Epithelial cell of prostate (primary cell): ENCODE results near the gene FAM76A.

Experiments
- DNase-seq: peaks from one replicate; pipeline ENCODE4 v3.0.0-alpha.2; 2011; ENCODE audit warnings: low read depth, low spot score
- H3K27ac ChIP-seq: fragments of 450-650 bp; 2 replicates; pipeline ENCODE4 v1.5.1; 2017; ENCODE audit warnings: mild to moderate bottlenecking

The FAM76A gene

DNA sequence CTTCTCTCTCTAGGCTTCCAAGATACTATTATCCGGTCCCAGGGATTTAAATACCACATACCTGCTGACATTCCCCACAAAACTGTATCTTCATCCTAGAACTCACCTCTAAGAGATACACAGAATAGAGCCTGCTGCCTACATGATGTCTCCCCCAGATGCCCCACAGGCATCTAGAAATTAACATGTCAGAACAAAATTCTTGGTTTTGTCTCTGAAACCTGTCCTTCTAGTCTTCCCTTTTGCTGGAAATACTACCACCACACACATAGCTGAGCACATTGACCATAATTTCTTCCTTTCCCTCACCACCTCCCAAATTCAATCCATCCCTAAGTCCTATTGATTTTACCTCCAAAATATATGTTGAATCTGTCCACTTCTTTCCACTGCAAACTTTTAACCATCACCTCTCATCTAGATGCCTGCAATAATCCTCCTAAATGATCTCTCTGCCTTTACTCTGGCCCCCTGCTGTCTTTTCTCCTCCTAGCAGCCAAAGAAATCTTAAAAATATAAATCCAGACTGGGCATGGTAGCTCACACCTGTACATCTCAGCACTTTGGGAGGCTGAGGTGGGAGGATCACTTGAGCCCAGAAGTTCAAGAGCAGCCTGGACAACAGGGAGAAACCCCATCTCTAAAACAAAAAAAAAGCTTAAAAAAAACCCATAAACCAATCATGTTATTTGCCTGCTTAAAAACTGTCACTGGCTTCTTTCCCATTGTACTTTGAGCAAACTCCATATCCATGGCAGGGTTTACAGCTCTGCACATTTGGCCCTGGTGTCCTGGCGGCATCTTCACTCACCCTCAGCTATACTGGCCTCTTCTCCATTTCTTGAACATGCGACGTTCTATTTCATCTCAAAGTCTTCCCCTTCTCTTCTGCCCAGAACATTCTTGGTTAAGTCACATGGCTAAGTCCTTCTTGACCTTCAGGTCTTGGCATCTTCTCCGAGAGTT is 6.2 kb upstream of the FAM76A start:
- DNase-seq = no peak
- H3K27ac ChIP-seq = no peak overlapping the region

DNA sequence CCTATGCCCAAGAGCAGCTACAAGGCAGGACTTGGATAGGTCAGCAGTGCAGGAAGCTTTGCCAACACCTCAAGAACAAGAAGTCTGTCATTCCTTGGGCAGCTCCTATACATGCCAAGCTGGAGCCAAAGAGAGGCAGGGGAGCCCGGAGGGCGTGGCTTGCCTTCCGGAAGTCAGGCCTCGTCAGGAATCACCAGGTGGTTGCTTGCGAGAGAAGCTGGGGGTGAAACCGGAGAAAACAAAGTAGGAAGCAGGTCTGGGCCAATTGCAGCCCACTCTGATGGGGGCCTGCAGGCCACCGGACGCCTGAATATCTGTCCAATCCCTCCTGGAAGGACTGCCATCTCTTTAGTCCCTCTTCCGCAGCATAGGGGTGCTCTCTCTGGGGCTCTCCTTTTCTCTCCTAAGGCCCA is 794 bp upstream of the FAM76A start:
- no peak for DNase-seq
- H3K27ac ChIP-seq = peak overlapping the region; percentile 47

DNA sequence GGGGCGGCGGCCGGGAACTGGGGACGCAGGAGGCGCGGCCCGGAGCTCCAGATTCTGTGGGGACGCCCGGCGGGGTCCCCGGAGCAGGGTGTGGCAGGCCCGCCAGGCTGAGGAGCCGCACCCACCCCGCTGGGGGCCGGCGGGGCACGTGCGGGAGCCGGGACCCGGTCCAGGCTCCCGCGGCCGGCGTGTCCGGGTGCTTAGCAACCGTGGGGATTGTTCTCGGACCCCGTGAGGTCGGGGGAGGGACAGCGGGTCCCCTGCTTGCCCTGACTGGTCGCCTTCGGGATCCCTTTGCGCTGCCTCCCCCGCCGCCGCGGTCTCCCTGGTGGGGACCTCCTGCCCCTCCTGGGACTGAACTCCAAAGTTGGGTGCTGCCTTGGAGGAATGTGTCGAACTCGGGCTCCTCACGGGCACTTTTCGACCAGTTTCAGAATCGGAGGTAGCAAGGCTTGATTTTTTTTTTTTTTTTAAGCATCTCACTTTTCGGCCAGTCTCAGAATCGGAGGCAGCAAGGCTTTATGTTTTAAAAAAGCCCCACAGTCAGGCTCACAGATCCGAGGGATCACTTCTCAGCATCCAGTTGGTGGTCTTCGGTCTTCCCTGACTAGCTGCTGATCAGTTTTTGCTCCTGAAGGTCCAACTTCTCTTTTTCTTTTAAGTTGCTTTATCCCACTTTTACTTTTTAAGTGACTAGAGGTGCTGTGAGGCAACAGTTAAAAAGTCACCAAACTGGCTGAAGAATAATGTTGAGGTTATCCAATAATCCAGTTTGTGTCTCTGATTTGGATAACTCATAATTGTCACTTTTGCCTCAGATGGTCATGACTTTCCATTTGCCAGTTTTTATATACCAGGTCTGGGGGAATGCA is 648 bp downstream of the FAM76A start:
- DNase-seq = no peak
- H3K27ac ChIP-seq = peak overlapping the region; percentile 47

DNA sequence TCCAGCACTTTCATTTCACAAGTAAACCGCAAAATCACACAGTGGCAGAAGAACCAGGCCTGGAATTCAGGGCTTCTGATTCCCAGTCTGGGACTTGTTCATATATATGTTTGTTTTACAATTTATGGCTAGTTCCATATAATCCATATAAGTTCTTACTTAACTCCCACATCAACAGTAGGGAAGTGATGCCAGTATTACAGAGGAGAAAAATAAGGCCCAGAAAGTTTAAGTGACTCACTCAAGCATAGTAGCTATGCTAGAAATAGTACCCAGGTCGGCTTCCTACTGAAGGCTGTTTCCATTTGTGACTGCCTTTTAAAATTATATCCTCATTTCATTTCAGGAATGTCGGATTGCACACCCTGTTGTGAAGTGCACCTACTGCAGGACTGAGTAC is 1.4 kb downstream of the FAM76A start:
- H3K27ac ChIP-seq = no peak overlapping the region
- DNase-seq = no peak

DNA sequence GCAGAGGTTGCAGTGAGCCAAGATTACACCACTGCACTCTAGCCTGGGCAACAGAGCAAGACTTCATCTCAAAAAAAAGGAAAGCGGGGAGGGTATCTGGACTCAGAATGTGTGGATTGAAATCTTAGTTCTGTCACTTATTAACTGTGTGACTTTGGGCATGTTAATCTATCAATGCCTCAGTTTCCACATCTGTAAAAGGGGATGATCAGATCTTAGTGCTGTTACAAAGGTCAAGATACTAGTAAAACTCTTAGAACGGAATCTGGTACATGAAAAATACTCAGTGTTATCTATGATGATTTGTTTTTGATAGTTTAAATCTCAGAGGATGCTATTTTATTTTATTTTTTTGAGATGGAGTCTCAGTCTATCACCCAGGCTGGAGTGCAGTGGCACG is 10.5 kb downstream of the FAM76A start:
- H3K27ac ChIP-seq = no peak overlapping the region
- DNase-seq = no peak

DNA sequence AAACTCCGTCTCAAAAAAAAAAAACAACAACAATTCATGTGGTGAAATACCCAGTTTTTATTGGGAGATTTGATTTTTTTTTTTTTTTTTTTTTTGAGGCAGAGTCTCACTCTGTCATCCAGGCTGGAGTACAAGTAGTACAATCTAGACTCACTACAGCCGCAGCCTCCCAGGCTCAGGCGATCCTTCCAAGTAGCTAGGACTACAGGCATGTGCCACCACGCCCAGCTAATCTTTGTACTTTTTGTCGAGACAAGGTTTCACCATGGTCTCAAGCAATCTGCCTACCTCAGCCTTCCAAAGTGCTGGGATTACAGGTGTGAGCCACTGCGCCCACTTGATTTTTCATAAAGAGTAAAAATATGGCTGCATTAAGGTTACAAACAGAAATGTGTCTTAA is 15.4 kb downstream of the FAM76A start:
- no peak for DNase-seq
- no peak overlapping the region for H3K27ac ChIP-seq

DNA sequence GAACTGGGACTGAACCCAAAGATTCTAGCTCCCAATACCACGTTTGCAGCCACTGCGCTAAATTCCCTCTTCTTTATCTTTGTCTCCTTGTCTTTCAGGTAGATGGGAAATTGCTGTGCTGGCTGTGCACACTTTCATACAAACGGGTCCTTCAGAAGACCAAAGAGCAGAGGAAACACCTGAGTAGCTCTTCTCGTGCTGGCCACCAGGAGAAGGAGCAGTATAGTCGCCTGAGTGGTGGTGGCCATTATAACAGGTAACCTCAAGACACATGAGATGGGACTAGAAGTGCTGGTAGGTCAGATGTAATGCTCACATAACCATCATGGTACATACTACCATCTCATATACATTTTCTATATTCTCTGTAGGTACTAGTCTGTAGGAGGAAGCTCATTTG is 18.8 kb downstream of the FAM76A start:
- H3K27ac ChIP-seq = no peak overlapping the region
- DNase-seq = no peak

DNA sequence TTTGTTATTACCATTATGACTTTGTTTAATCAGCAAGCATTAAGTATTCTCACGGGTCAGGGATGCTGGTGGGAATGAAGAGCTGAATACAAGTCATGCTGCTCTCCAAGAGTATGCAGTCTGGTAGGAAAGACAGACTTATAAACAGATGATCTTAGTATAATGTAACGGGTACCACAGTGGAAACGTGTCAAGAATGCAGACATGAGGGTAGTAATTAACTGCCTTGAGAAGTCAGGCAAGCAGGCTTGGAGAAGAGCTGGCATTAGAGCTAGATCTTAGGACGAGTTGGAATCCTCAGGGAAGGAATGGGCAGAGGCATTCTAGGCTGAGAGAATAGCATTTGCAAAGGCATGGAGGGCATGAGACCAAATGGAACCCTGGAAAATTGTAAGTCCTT is 19.7 kb downstream of the FAM76A start:
- DNase-seq = no peak
- no peak overlapping the region for H3K27ac ChIP-seq

DNA sequence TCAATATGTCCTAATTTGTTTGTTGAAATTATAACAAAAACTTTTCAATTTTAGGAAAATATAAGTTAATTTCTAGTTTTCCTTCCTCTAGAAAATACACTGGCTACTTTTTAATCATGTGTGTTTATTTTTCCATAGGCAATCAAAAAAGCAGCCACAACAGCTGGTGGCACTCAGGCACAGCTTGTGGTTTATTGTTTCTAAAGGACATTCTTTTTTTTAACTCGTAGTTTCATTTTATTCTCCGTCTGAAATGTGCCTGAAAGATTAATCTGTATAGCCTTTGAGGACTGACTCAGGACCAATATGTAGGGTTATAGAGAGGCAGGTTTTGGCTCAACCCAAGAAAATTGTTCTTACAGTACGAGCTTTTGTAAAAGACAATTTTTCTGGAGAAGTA is 26.6 kb downstream of the FAM76A start:
- H3K27ac ChIP-seq = no peak overlapping the region

DNA sequence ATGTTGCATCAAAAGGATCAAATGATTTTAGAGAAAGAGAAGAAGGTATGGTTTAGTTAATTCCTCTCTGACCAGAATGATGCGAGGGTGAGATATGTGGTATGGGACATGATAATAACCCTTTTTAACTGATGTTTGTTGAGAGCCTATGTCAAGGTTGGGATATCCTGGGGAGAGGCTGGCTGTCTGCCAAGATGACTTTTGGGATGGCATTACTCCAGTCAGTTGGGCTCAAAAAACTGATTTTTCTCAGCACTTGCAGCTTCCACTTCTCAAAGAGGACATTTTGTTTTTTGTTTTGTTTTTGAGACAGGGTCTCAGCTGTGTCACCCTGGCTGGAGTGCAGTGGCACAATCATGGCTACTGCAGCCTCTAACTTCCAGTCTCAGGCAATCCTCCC is 29.5 kb downstream of the FAM76A start:
- DNase-seq = no peak
- no peak overlapping the region for H3K27ac ChIP-seq

More for the DNA sequence above, 26.6 kb downstream of the FAM76A start:
- no peak for DNase-seq

DNA sequence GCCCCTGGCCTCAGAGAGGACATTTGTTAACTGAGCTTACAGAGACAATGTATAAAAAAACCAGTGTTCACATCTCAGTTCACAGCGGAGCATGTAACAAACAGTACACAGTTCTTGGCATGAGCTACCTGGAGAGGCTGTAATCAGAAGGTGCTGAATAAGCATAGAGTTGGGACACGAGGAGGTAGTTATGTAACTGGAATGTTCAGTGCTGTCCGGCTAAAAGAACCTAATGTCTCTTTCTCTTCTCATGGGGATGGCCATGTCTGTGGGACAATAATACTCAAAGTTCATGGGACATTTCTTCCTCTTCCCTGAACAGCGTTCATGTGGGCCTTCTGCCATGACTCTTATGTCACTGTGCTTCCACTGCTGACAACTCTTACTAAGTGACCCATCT is 30.1 kb downstream of the FAM76A start:
- DNase-seq = no peak
- H3K27ac ChIP-seq = no peak overlapping the region

DNA sequence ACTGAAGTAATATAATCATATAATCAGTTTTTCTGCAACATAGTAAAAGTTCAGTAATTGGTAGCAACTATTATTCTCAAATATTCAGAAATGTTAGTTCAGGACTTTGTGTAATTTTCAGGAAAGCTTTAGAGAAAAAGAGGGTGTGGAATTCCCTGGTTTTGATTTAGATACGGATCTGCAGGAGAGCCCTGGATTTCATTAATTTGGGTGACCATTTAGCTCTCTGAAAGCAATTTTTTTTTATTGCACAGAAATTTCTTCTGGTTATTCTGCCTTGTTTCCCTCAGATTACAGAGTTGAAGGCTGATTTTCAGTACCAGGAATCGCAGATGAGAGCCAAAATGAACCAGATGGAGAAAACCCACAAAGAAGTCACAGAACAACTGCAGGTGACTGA is 33.5 kb downstream of the FAM76A start:
- DNase-seq = no peak
- H3K27ac ChIP-seq = no peak overlapping the region

DNA sequence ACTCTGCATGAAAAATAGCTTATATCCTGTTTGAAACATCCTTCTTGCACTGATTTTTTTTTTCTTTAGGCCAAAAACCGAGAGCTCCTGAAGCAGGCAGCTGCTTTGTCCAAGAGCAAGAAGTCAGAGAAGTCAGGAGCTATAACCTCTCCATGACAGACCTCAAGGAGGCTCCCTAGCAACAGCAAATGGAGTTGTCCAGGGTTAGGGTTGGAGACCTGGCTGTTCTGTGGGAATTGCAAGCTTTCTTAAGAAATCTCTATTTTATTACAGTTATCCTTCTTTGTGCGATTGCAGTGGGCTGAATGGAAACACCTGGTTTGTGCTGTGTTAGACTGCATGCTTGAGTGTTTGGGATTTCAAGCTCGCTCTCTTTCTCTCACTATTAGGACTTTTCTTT is 34.7 kb downstream of the FAM76A start:
- no peak overlapping the region for H3K27ac ChIP-seq
- no peak for DNase-seq

DNA sequence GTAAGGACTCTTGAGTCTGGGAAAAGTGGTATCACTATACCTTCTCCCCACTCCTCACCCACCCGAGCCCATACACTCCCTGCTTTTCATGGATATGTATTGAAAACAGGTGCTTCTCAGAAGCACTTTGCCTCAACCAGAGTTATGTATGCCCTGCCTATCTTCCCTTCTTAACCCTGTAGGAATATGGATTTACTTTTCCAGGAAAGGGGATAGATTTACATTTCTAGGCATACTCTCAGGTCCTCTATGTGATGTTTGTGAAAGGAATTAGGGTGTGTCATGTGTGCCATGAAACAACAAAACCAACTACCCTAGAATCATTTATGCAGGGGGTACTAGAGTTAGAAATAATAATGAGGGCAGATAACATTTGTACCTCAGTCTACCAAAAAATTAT is 36.3 kb downstream of the FAM76A start:
- DNase-seq = no peak
- H3K27ac ChIP-seq = no peak overlapping the region

DNA sequence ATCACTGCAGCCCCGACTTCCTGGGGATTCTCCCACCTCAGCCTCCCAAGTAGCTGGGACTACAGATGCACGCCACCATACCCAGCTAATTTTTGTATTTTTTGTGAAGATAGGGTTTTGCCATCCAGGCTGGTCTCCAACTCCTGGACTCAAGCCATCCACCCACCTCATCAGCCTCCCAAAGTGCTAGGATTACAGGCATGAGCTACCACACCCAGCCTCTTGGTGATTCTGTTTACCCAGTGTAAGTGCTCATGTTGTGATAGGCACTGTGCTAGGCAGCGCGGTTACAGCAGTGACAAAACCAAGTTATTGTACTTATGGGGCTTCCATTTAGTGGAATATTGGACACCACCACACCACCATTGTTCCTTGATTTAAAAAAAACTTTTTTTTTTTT is 37.6 kb downstream of the FAM76A start:
- no peak overlapping the region for H3K27ac ChIP-seq
- DNase-seq = no peak

DNA sequence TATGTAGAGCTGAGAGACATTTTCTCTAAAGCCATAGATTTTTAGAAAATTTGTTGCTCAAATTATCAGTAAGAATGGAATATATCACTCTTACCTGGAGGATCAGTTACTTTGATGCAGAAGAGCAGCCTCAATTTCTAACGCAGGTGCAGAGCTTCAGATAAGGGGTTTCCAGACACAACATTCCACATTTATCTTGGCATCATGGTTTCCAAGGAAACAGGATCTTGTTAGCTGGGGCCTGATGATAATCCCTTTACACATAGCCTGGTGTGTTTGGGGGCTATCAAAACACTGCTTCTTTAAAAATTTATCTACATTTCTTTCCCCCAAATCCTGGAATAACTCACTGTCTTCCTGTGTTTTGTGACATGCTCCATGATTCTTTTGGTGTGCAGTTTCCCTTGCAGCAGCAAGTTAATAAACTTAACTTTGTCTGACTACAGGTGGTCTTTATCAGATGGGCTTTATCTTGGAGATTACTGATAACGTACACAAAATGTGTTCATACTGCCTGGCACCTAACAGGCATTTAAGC is 44.6 kb downstream of the FAM76A start:
- H3K27ac ChIP-seq = no peak overlapping the region
- DNase-seq = no peak

DNA sequence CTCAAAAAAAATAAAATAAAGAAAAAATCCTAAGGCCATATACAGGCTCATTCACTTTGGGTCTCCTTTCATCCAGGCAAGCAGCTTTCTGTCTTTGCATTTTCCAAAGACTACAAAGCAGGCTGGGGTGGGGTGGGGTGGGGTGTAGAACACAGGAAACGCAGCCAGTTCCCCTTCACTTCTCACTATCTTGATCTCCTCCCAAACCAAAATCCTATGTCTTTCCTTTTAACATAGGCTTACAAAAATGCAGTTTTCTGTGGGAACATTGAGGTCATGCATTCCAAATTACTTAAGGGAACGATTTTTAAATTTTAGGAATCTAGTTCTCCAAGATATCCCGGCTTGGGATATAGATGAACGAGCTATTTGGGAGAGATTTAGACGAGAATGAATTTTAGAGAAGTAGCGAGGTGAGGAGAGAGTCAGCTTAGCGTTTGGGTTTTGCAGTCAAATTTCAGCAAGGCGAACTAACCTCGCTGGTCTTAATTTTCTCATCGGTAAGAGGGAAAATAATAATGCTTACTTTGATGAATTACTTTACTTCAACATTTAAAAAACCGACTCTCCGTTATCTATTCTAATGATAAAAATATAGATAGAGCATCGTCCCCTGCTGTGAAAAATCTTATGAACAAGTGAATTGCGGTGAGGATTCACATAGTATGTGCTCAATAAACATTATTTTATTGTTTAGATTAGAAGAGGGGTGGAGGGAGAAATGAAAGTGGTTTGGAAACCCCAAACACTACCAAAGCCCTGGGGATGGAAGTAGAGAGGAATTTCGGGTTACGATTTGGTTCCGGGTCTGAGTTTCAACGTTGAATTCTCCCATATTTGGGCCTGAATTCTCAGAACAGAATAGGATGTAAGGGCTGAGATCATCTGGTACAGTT is 46.5 kb downstream of the FAM76A start:
- H3K27ac ChIP-seq = peak overlapping the region; percentile 81
- DNase-seq = no peak

DNA sequence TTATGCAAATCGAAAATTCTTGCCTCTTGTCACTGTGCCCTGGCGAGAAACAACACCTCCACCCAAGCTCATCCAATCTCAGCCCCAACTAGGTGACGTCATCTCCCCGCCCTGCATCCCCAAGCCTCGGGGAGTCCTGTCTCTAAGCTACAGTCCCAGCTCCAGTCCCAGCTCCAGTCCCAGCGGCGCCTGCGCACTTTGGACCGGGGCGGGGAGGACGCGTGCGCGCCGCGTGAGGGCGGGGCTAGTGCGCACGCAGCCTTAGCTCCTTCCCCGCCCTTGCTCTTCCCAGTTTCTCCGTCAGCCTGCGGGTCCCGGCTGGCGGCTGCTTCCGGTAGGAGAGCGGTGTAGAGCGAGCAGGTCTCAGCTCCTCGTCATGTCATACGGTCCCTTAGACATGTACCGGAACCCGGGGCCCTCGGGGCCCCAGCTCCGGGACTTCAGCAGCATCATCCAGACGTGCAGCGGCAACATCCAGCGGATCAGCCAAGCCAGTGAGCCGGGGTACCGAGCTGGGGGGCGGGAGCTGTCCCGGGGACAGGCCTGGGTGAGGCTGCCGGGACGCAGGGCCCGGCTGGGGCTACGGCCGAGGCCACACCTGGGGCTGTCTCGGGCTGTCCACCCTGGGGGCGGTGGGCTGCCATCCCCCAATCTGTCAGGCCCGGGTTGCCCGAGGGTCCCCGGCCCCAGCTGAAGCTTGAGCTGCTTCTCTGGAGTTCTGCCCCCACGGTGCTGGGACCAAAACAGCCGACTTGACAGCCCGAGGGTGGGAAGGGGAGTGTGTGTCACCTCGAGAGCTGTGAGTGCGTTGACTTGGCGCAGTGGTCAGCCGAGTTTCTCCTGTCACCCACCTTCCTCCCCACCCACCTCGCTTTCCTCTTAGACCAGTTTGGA is 47.4 kb downstream of the FAM76A start, which contains the start of gene STX12:
Gene STX12 (plus strand): TSS at position 288 of the 894 bp plus-strand sequence. CDS start 89 bp downstream, at position 377.
- peak; percentile 91 for DNase-seq

More for the DNA sequence above, 47.4 kb downstream of the FAM76A start, which contains the start of gene STX12:
- peak within 1 kb of the TSS; percentile 81 for H3K27ac ChIP-seq
